ENCODE results near the gene FAM186B. TPM values are rescaled to one million over a fixed set of nuclear protein-coding genes. Genes with fewer than 3 reads are reported as not detected.

FAM186B gene
- polyA plus RNA-seq, 2 of the 4 experiments (the other 2 are of a cell fraction) = 0.04 to 0.08 TPM

DNA sequence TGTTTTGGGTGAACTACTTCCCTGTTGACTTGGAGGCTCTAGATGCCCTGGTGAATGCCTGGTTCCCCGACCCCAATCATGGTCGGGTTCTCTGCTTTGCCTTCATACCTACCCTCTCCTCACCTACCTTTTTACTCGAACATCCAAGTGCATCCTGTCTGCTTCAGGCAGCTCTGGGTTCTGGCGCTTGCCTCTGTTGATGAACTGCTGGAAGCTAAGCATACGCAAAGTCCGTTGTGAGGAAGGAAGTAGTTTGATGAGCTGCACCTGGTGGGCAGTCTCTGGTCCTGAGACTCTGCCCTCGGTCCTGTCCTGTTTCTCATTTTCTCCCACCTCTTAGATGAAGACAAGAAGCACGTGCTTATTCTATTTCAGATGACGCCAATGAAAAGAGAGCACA lies 53.0 kb downstream of the FAM186B start:
- H3K4me1 ChIP-seq = no peaks in the 10 kb centered on the region
- DNase-seq (ENCODE audit: low read depth in 1 of 2, low spot score in 1 of 2) (no peak), ATAC-seq (no peak), FAIRE-seq (no peak)
- H3K4me2 ChIP-seq = no peak overlapping the region
- TF ChIP-seq CBX2 (IDR thresholded peaks at IDR 0.05; ENCODE audit: borderline replicate concordance, low read depth) = no peak
- H3K9me3 ChIP-seq = no peaks in the 10 kb centered on the region
- H3K27ac ChIP-seq = no peak overlapping the region
- ChIA-PET POLR2A (interaction anchor here (1.3 kb wide), 1 partner anchor 15 kb away, joined by 5 read pairs; no protein-coding TSS in a partner anchor), CTCF (interaction anchor here (0.8 to 11.4 kb wide), 19 partner anchors 8 to 287 kb away, joined by 3 to 91 read pairs (median 20); partner anchors contain the start of genes KCNH3, MCRS1 and TUBA1C)
- H3K4me3 ChIP-seq = no peak overlapping the region
- 75% methylated on average over 9 of the region's 9 CpGs for WGBS (ENCODE audit: missing lambda C conversion rate)

DNA sequence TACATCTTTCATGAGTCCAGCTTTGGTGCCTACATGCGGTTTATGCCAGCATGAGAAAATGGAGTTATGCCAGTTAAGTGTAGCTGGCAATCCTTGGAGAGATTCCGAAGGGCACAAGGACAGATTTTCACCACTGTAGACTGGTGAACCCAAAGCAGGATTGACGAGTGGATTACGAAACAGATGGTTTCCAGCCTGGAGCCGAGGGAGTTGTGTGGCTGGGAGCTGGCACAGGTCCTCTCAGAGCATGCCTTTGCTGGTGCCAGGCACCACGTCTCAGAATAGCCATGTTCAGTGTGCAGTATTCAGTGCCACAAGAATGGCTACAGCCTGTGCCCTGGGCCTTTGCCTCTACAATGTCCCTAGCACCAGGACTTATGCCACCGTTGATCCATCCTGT lies 53.4 kb downstream of the FAM186B start:
- Histone ChIP-seq H3K27ac (no peak overlapping the region), H3K4me2 (no peak overlapping the region), H3K4me3 (no peak overlapping the region), H3K9me3 (no peaks in the 10 kb centered on the region), H3K4me1 (no peaks in the 10 kb centered on the region)
- 65% methylated on average over 7 of the region's 7 CpGs for WGBS (ENCODE audit: missing lambda C conversion rate)
- ChIA-PET POLR2A (interaction anchor here (1.3 kb wide), 1 partner anchor 15 kb away, joined by 5 read pairs; no protein-coding TSS in a partner anchor), CTCF (interaction anchor here (0.6 to 11.4 kb wide), 13 partner anchors 10 to 221 kb away, joined by 3 to 91 read pairs (median 22); partner anchors contain the start of genes KCNH3 and MCRS1)
- no peak for DNase-seq (ENCODE audit: low read depth in 1 of 2, low spot score in 1 of 2)
- no peak for FAIRE-seq
- ATAC-seq = no peak
- no peak for TF ChIP-seq RNF2 (IDR thresholded peaks at IDR 0.05; ENCODE audit: borderline replicate concordance, low read depth)
- no peak for TF ChIP-seq POLR2AphosphoS2 (conservative IDR thresholded peaks at IDR 0.05; ENCODE audit: low read length)
- TF ChIP-seq, protein P1, sequence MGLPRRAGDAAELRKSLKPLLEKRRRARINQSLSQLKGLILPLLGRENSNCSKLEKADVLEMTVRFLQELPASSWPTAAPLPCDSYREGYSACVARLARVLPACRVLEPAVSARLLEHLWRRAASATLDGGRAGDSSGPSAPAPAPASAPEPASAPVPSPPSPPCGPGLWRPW (IDR thresholded peaks at IDR 0.05) = no peak
- no peak for TF ChIP-seq RARB (CRISPR knock-in tag; IDR thresholded peaks at IDR 0.05)
- TF ChIP-seq FOXS1 (CRISPR knock-in tag; IDR thresholded peaks at IDR 0.05) = no peak
- TF ChIP-seq CBX2 (IDR thresholded peaks at IDR 0.05; ENCODE audit: borderline replicate concordance, low read depth) = no peak

DNA sequence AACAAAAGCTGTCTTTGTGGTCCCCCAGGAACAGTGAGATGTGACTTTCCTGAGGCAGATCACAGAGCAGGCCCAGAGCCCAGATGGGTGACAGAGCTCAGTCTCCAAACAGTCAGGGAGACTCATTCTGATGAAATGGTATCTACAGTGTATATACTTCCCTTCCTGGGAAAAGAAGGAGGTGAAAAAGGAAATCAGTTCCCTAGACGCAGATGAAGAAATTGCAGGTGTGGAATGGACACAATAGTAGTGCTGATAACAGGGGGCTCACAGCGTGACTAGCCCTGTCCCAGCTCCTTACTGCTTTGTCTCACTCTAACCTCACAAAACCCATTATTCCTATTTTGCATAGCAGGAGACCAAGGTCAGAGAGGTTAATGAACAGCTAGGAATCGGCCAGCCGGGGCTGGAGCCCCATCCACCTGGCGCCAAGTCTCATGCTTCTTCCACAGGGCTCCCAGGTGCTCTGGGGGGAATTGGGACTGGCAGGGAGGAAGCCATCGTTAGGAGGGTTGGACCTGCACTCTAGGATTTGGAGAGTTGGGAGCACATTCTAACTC lies 54.7 kb downstream of the FAM186B start:
- no peak for FAIRE-seq
- WGBS (ENCODE audit: missing lambda C conversion rate) = 92% methylated on average over 6 of the region's 6 CpGs
- no peak for DNase-seq (ENCODE audit: low read depth in 1 of 2, low spot score in 1 of 2)
- Histone ChIP-seq H3K4me3 (no peak overlapping the region), H3K4me1 (no peaks in the 10 kb centered on the region), H3K27ac (no peak overlapping the region), H3K9me3 (no peaks in the 10 kb centered on the region), H3K4me2 (no peak overlapping the region)
- no peak for TF ChIP-seq CHD2 (IDR thresholded peaks at IDR 0.05; ENCODE audit: low read length, partially characterized antibody)
- no peak for TF ChIP-seq HDAC2 (IDR thresholded peaks at IDR 0.05)
- TF ChIP-seq SREBF2 (IDR thresholded peaks at IDR 0.05) = no peak
- no peak for TF ChIP-seq KDM5A (IDR thresholded peaks at IDR 0.05)
- no peak for TF ChIP-seq RARB (CRISPR knock-in tag; IDR thresholded peaks at IDR 0.05)
- TF ChIP-seq, protein P2, sequence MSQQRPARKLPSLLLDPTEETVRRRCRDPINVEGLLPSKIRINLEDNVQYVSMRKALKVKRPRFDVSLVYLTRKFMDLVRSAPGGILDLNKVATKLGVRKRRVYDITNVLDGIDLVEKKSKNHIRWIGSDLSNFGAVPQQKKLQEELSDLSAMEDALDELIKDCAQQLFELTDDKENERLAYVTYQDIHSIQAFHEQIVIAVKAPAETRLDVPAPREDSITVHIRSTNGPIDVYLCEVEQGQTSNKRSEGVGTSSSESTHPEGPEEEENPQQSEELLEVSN (IDR thresholded peaks at IDR 0.05; ENCODE audit: borderline replicate concordance, low read depth) = no peak
- no peak for TF ChIP-seq TFCP2L1 (CRISPR knock-in tag; IDR thresholded peaks at IDR 0.05)
- ATAC-seq = no peak
- ChIA-PET CTCF (interaction anchor here (0.7 to 11.4 kb wide), 12 partner anchors 9 to 254 kb away, joined by 3 to 91 read pairs (median 6); partner anchors contain the start of gene KCNH3), POLR2A (interaction anchor here (0.7 kb wide), 1 partner anchor 191 kb away, joined by 3 read pairs; no protein-coding TSS in a partner anchor)

DNA sequence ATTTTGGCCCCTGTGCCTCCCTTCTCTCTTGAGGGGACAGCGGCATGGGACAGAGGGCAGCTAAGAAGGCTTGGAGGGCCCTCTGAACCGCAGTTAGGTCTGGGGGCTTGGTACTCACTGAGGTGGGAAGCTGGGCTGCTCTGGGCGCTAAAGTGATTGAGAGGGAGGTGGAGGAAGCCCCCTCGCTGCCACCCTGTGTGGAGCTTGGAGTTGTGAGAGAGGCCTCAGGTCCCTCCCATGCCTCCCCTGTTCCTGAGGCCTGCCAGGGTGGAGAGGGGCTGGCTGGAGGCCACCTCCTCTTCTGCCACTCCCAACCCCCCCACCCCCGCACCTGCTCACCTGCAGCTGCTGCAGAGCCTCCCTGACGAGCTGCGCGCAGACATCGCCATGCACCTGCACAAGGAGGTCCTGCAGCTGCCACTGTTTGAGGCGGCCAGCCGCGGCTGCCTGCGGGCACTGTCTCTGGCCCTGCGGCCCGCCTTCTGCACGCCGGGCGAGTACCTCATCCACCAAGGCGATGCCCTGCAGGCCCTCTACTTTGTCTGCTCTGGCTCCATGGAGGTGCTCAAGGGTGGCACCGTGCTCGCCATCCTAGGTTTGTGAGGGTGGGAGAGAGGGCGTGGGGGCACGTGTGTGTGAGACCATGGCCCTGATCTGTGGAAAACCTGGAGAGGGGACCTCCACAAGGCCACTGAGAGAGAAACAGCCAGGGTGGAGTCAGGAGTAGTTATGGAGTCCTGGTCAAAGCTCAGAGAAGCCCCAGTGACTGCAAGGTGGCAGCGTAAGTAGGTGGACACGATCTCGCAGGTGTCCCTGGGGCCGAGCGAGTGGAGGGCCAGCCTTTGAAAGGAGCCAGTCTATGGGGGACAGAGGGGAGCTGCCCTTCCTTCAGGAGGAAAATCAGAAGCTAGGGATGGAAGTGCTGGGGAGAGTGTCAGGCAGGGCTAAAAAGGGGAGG lies 55.4 kb downstream of the FAM186B start:
- no peak for DNase-seq (ENCODE audit: low read depth in 1 of 2, low spot score in 1 of 2)
- no peak for ATAC-seq
- Histone ChIP-seq H3K4me1 (no peaks in the 10 kb centered on the region), H3K4me3 (no peak overlapping the region), H3K9me3 (no peaks in the 10 kb centered on the region), H3K27ac (no peak overlapping the region), H3K4me2 (no peak overlapping the region)
- POLR2A ChIA-PET = interaction anchor here (0.7 kb wide), 1 partner anchor 192 kb away, joined by 3 read pairs; no protein-coding TSS in a partner anchor
- TF ChIP-seq MYC (IDR thresholded peaks at IDR 0.05; ENCODE audit: borderline replicate concordance, low read length) (no peak), SMC3 (IDR thresholded peaks at IDR 0.05) (no peak)
- TF ChIP-seq, protein P3, sequence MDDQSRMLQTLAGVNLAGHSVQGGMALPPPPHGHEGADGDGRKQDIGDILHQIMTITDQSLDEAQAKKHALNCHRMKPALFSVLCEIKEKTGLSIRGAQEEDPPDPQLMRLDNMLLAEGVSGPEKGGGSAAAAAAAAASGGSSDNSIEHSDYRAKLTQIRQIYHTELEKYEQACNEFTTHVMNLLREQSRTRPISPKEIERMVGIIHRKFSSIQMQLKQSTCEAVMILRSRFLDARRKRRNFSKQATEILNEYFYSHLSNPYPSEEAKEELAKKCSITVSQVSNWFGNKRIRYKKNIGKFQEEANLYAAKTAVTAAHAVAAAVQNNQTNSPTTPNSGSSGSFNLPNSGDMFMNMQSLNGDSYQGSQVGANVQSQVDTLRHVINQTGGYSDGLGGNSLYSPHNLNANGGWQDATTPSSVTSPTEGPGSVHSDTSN (IDR thresholded peaks at IDR 0.05) = no peak
- CTCF ChIA-PET = interaction anchor here (1.1 to 11.4 kb wide), 10 partner anchors 10 to 253 kb away, joined by 3 to 91 read pairs (median 8); partner anchors contain the start of gene KCNH3
- FAIRE-seq = no peak
- 90% methylated on average over 21 of the region's 28 CpGs for WGBS (ENCODE audit: missing lambda C conversion rate)

All from A549 (cell line).